Mucosa of rectum (tissue), 2 donors: ENCODE data around the gene RPL3.

Source experiments
- H3K27ac ChIP-seq, 2 donors: one replicate each; pipeline ENCODE4 v1.7.0; 2013; ENCODE audit warnings: inconsistent platforms in 2 of 2, low read depth in 2 of 2, low read length in 2 of 2
- H3K27me3 ChIP-seq, 2 donors: one replicate each; pipeline ENCODE4 v1.7.0; 2013; ENCODE audit warnings: low read length in 2 of 2; ENCODE audit not compliant: control insufficient read depth in 2 of 2, insufficient read depth in 2 of 2
- H3K36me3 ChIP-seq, 2 donors: one replicate each; pipeline ENCODE4 v1.7.0; 2013; ENCODE audit warnings: low read length in 2 of 2; ENCODE audit not compliant: control insufficient read depth in 2 of 2, insufficient read depth in 2 of 2
- H3K4me1 ChIP-seq, 2 donors: one replicate each; pipeline ENCODE4 v1.7.0; 2013; ENCODE audit warnings: low read length in 2 of 2, mild to moderate bottlenecking in 1 of 2; ENCODE audit not compliant: control insufficient read depth in 2 of 2, insufficient read depth in 2 of 2
- H3K4me3 ChIP-seq, 2 donors: one replicate each; pipeline ENCODE4 v1.7.0; 2013; ENCODE audit warnings: low read length in 2 of 2
- H3K9ac ChIP-seq, 2 donors: one replicate each; pipeline ENCODE4 v1.7.0; 2013; ENCODE audit warnings: low read length in 2 of 2, low read depth in 1 of 2, mild to moderate bottlenecking in 1 of 2
- H3K9me3 ChIP-seq, 2 donors: one replicate each; pipeline ENCODE4 v1.7.0; 2013; ENCODE audit warnings: low read length in 2 of 2; ENCODE audit not compliant: control insufficient read depth in 2 of 2
- donor health status: healthy.
- donor health status: Normal muscosa, but diverticular disease.

Gene RPL3

GRCh38 chr22:39291523-39291922 is 27.9 kb downstream of the RPL3 start:
- Histone ChIP-seq H3K27me3 (no peaks in the 10 kb centered on the region), H3K9ac (no peak overlapping the region), H3K4me3 (no peak overlapping the region), H3K9me3 (no peaks in the 10 kb centered on the region), H3K4me1 (peaks cover 4 to 12% of the 10 kb centered on the region in 2 donors), H3K36me3 (no peaks in the 10 kb centered on the region), H3K27ac (no peak overlapping the region)

DNA sequence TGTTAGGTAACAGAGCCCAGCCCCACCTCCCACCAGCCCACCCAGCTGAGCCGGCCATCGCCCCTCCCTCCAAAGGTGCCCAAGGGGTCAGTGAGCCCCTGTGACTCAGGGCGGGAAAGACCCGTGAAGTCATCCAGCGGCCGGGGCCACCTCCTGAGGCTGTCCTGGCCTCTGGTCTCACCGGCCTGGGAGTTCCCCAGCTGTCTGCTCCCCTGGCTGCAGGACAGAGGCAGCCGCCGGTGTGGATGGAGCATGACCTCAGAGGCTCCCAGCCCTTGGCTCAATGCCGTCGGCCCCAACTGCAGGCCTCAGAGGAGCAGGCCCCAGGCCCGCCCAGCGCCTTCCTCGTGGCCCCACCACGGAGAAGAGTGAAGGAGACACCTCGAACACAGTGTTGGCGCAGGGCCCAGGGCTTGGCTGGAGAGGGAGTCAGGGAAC is 28.7 kb downstream of the RPL3 start:
- H3K4me3 ChIP-seq, result no peak overlapping the region
- peaks cover 4 to 10% of the 10 kb centered on the region in 2 donors for H3K4me1 ChIP-seq
- no peak overlapping the region for H3K9ac ChIP-seq
- H3K9me3 ChIP-seq, result no peaks in the 10 kb centered on the region
- H3K36me3 ChIP-seq, result no peaks in the 10 kb centered on the region
- H3K27me3 ChIP-seq, result no peaks in the 10 kb centered on the region
- H3K27ac ChIP-seq, result no peak overlapping the region

- H3K4me1 ChIP-seq, result peaks cover 4 to 10% of the 10 kb centered on the region in 2 donors
- no peak overlapping the region for H3K9ac ChIP-seq
- H3K36me3 ChIP-seq, result no peaks in the 10 kb centered on the region
- no peak overlapping the region for H3K4me3 ChIP-seq
- no peaks in the 10 kb centered on the region for H3K27me3 ChIP-seq
- H3K27ac ChIP-seq, result no peak overlapping the region
- no peaks in the 10 kb centered on the region for H3K9me3 ChIP-seq
Observed at GRCh38 chr22:39289975-39290720, 29.3 kb downstream of the RPL3 start.

GRCh38 chr22:39289533-39289932 is 29.9 kb downstream of the RPL3 start:
- no peak overlapping the region for H3K4me3 ChIP-seq
- H3K9me3 ChIP-seq, result no peaks in the 10 kb centered on the region
- H3K4me1 ChIP-seq, result peaks cover 4 to 10% of the 10 kb centered on the region in 2 donors
- no peak overlapping the region for H3K27ac ChIP-seq
- no peaks in the 10 kb centered on the region for H3K36me3 ChIP-seq
- H3K9ac ChIP-seq, result no peak overlapping the region
- H3K27me3 ChIP-seq, result no peaks in the 10 kb centered on the region

GRCh38 chr22:39288135-39288898 is 31.1 kb downstream of the RPL3 start:
- Histone ChIP-seq H3K36me3 (no peaks in the 10 kb centered on the region), H3K4me3 (no peak overlapping the region), H3K4me1 (peaks cover 4 to 10% of the 10 kb centered on the region in 2 donors), H3K9me3 (no peaks in the 10 kb centered on the region), H3K27me3 (no peaks in the 10 kb centered on the region), H3K9ac (no peak overlapping the region), H3K27ac (no peak overlapping the region)

- Histone ChIP-seq H3K4me3 (no peak overlapping the region), H3K4me1 (peaks cover under 1 to 2% of the 10 kb centered on the region in 2 donors), H3K9me3 (no peaks in the 10 kb centered on the region), H3K36me3 (no peaks in the 10 kb centered on the region), H3K27ac (peak overlapping the region; percentile 34 to 46), H3K27me3 (no peaks in the 10 kb centered on the region), H3K9ac (no peak overlapping the region)
Observed at GRCh38 chr22:39287076-39287725, 32.2 kb downstream of the RPL3 start.

DNA sequence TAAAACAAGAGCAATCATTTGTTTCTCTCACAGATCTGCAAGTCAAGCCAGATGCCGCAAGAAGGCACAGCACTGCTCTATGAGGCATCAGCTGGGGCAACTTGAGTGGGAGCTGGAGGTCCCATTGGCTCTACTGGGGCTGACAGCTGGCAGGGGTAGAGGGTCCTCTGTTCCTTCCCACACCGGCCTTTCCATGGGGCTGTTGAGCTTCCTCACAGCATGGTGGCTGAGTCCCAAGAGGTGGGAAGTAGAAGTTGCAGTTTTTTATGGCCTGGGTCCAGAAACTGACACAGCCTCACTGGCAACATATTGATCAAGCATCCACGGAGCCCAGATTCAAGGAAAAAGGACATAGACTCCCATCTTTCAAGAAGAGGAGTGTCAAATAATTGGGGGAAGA is 34.4 kb downstream of the RPL3 start:
- Histone ChIP-seq H3K27ac (no peak overlapping the region), H3K4me1 (no peaks in the 10 kb centered on the region), H3K9me3 (no peaks in the 10 kb centered on the region), H3K4me3 (no peak overlapping the region), H3K9ac (no peak overlapping the region), H3K36me3 (no peaks in the 10 kb centered on the region), H3K27me3 (no peaks in the 10 kb centered on the region)

DNA sequence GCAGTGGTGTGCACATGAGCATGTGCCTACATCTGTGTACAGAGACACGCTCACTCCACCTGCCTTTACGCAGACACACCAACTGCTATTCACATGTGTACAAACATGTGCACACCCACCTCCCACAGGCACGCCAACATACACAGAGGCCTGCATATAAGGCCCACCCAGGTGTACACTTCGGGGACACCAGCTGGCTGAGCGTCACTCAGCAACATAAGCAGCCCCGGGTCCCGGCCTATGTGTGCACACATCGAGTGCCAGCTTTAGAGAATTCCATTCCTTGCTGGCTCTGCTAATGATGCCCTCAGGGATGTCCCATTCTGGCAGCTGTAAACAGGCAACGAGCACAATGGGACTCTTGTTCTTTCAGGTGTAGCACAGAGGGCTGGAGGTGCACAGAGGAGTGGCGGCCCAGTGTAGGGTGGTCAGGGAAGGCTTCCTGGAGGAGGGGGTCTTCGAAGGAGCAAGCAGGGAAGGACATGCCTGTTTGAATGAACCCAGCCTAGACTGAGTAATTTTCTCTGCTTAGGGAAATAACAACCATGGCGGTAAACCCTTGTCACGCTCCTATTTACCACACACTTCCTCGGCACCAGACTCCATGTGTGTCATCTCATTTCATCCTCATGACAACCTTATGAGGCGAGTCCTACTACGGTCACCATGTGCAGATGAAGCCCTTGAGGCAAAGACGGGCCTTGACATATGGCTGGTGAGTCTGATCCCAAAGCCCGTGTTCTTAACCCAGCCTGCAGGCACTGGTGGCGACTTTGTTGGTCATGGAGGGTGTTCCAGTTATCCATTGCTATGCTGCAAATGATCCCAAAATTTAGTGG is 35.1 kb downstream of the RPL3 start:
- Histone ChIP-seq H3K9me3 (no peaks in the 10 kb centered on the region), H3K4me3 (no peak overlapping the region), H3K27ac (peak overlapping the region; percentile 7 to 68)

GRCh38 chr22:39283322-39284141 is 35.9 kb downstream of the RPL3 start:
- Histone ChIP-seq H3K27ac (peak overlapping the region; percentile 38 to 68), H3K36me3 (no peaks in the 10 kb centered on the region), H3K9me3 (no peaks in the 10 kb centered on the region), H3K4me3 (no peak overlapping the region), H3K4me1 (no peaks in the 10 kb centered on the region), H3K27me3 (no peaks in the 10 kb centered on the region), H3K9ac (no peak overlapping the region)

More for the DNA sequence above, 35.1 kb downstream of the RPL3 start:
- H3K27me3 ChIP-seq, result no peaks in the 10 kb centered on the region
- H3K4me1 ChIP-seq, result no peaks in the 10 kb centered on the region
- H3K36me3 ChIP-seq, result no peaks in the 10 kb centered on the region
- no peak overlapping the region for H3K9ac ChIP-seq
